ENCODE results near the gene ATP6V1E1. TPM values are rescaled to one million over a fixed set of nuclear protein-coding genes. Genes with fewer than 3 reads are reported as not detected.

ATP6V1E1 gene
- total RNA-seq, 4 donors from 2014 or later = 88.6 to 132 (median 119) TPM

GRCh38 chr22:17586831-17587440 lies 41.6 kb downstream of the ATP6V1E1 start:
- intact Hi-C loops (cut with DNase I) = no loop called here
- WGBS, 2 donors = 83 to 89% methylated on average over 14 of the region's 14 CpGs
- Histone ChIP-seq H3K9me3 (no peaks in the 10 kb centered on the region), H3K36me3 (peaks cover 9 to 18% of the 10 kb centered on the region in 2 donors), H3K4me3 (replicated peaks in 1 of 3) (no peak overlapping the region), H3K27me3 (no peaks in the 10 kb centered on the region), H3K4me1 (no peaks in the 10 kb centered on the region), H3K27ac (no peak overlapping the region)
- TF ChIP-seq POLR2A (IDR thresholded peaks at IDR 0.05) (no peak), CTCF (IDR thresholded peaks at IDR 0.05) (no peak)
- no peak for DNase-seq

- no peak for TF ChIP-seq CTCF (IDR thresholded peaks at IDR 0.05)
- TF ChIP-seq POLR2A (IDR thresholded peaks at IDR 0.05) = no peak
- Histone ChIP-seq H3K9me3 (no peaks in the 10 kb centered on the region), H3K36me3 (no peaks in the 10 kb centered on the region), H3K4me1 (no peaks in the 10 kb centered on the region), H3K27me3 (no peaks in the 10 kb centered on the region), H3K4me3 (replicated peaks in 1 of 3) (no peak overlapping the region), H3K27ac (no peak overlapping the region)
- WGBS, 2 donors = 89% methylated on average over 8 to 9 of the region's 10 CpGs
- intact Hi-C loops (cut with DNase I) = no loop called here
- DNase-seq = no peak
Observed at GRCh38 chr22:17583151-17583550, 45.4 kb downstream of the ATP6V1E1 start.

GRCh38 chr22:17581631-17582030 lies 46.9 kb downstream of the ATP6V1E1 start:
- Histone ChIP-seq H3K27me3 (no peaks in the 10 kb centered on the region), H3K4me1 (no peaks in the 10 kb centered on the region), H3K9me3 (no peaks in the 10 kb centered on the region), H3K27ac (no peak overlapping the region), H3K4me3 (replicated peaks in 1 of 3) (no peak overlapping the region), H3K36me3 (no peaks in the 10 kb centered on the region)
- intact Hi-C loops (cut with DNase I) = no loop called here
- TF ChIP-seq CTCF (IDR thresholded peaks at IDR 0.05) = no peak
- TF ChIP-seq POLR2A (IDR thresholded peaks at IDR 0.05) = no peak
- no peak for DNase-seq
- 62 to 84% methylated on average over 16 to 17 of the region's 17 CpGs for whole genome bisulfite sequencing, 2 donors

GRCh38 chr22:17581056-17581455 lies 47.5 kb downstream of the ATP6V1E1 start:
- 67 to 79% methylated on average over 5 to 17 of the region's 21 CpGs for WGBS, 2 donors
- DNase-seq = no peak
- H3K4me3 ChIP-seq (replicated peaks in 1 of 3) = no peak overlapping the region
- no peak for TF ChIP-seq POLR2A (IDR thresholded peaks at IDR 0.05)
- no peak for TF ChIP-seq CTCF (IDR thresholded peaks at IDR 0.05)
- H3K27ac ChIP-seq = no peak overlapping the region
- no peaks in the 10 kb centered on the region for H3K9me3 ChIP-seq
- H3K4me1 ChIP-seq = no peaks in the 10 kb centered on the region
- no peaks in the 10 kb centered on the region for H3K36me3 ChIP-seq
- intact Hi-C loops (cut with DNase I) = no loop called here
- no peaks in the 10 kb centered on the region for H3K27me3 ChIP-seq

- Histone ChIP-seq H3K4me3 (replicated peaks in 1 of 3) (no peak overlapping the region), H3K4me1 (no peaks in the 10 kb centered on the region), H3K27ac (no peak overlapping the region), H3K9me3 (no peaks in the 10 kb centered on the region), H3K27me3 (no peaks in the 10 kb centered on the region), H3K36me3 (no peaks in the 10 kb centered on the region)
- intact Hi-C loops (cut with DNase I) = no loop called here
- WGBS, 2 donors = 66 to 71% methylated on average over 15 of the region's 15 CpGs
- no peak for DNase-seq
- TF ChIP-seq CTCF (IDR thresholded peaks at IDR 0.05) (no peak), POLR2A (IDR thresholded peaks at IDR 0.05) (no peak)
Observed at GRCh38 chr22:17580441-17581031, 48.0 kb downstream of the ATP6V1E1 start.

All from thyroid gland (tissue), 4 donors.